Measurements from ENCODE around the gene GAS5.

DNA sequence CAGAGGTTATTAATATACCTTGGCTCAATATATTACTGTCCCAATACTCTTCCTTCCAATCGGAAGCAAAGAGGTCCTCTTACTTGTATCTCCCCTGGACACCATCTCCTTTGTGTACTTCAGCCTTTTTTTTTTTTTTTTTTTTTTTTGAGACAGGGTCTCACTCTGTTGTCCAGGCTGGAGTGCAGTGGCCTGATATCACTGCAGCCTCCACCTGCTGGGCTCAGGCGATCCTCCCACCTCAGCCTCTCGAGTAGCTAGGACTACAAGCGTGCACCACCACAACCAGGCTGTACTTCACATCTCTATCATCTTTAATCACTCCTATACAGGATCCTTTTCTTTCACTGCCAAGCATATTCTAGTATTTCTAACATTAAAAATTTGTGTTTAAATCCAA is 46.1 kb downstream of the GAS5 start:
- TF ChIP-seq CTCF (conservative IDR thresholded peaks at IDR 0.05; ENCODE audit: low read depth, low read length) = no peak
- TF ChIP-seq EZH2phosphoT487 (IDR thresholded peaks at IDR 0.05; ENCODE audit: borderline replicate concordance, low read length) = no peak
- no peak for TF ChIP-seq EZH2 (IDR thresholded peaks at IDR 0.05; ENCODE audit: low read length, unreplicated experiment)

Measured in PC-3 (cell line).